SJCRH30 (cell line): ENCODE data around the gene GFM2. TPM values are rescaled to one million over a fixed set of nuclear protein-coding genes. Genes with fewer than 3 reads are reported as not detected.
"Not testable (repeated sequence)": the region's sequence is repeated elsewhere in the genome, so short reads cannot be mapped to it uniquely, and the experiment has no call there.

ENCODE experiments used
- DNase-seq, 2 experiments: peaks; one replicate each; pipeline ENCODE4 v3.0.0-alpha.2; 2015 to 2020
- H3K27ac ChIP-seq: fragments of 250-450 bp; sonication (Bioruptor Pico); 2 replicates; pipeline ENCODE4 v1.5.1; 2020; ENCODE audit warnings: mild to moderate bottlenecking, moderate library complexity
- H3K27me3 ChIP-seq: fragments of 250-450 bp; sonication (Bioruptor Pico); 2 replicates; pipeline ENCODE4 v1.5.1; 2020; ENCODE audit warnings: mild to moderate bottlenecking, moderate library complexity
- H3K36me3 ChIP-seq: fragments of 250-450 bp; sonication (Bioruptor Pico); 2 replicates; pipeline ENCODE4 v1.5.1; 2020; ENCODE audit warnings: mild to moderate bottlenecking, moderate library complexity
- H3K4me1 ChIP-seq: fragments of 250-450 bp; sonication (Bioruptor Pico); 2 replicates; pipeline ENCODE4 v1.5.1; 2020; ENCODE audit warnings: mild to moderate bottlenecking, moderate library complexity
- H3K4me3 ChIP-seq: fragments of 250-450 bp; sonication (Bioruptor Pico); 2 replicates; pipeline ENCODE4 v1.5.1; 2020; ENCODE audit warnings: mild to moderate bottlenecking, moderate library complexity
- H3K9me3 ChIP-seq: fragments of 250-450 bp; sonication (Bioruptor Pico); replicated peaks from 2 replicates; pipeline ENCODE4 v1.5.1; 2020; ENCODE audit warnings: mild to moderate bottlenecking, moderate library complexity
- total RNA-seq: library from RNA; depleted of rRNA; stranded (reverse); fragments of >200 nt; shearing (Covaris generic); gene quantifications from 2 replicates; pipeline ENCODE4 v1.2.3, GENCODE V29; 2014; rRNA removed

Gene GFM2
- total RNA-seq = 67.7 and 73.2 TPM in 2 replicates

- no peaks in the 10 kb centered on the region for H3K9me3 ChIP-seq
- DNase-seq = peak; percentile 92 to 97
- peaks cover 34% of the 10 kb centered on the region for H3K36me3 ChIP-seq
- peaks cover 13% of the 10 kb centered on the region for H3K4me1 ChIP-seq
- H3K27me3 ChIP-seq = no peaks in the 10 kb centered on the region
- peak within 1 kb of the TSS; percentile 51 for H3K27ac ChIP-seq
- H3K4me3 ChIP-seq = peak within 1 kb of the TSS; percentile 91
These were observed at the start of gene GFM2, which contains the start of gene NSA2 for GRCh38 chr5:74766849-74767578. Gene GFM2, minus strand, starts transcription at chr5:74767117. Its CDS starts 3,375 bp downstream, at chr5:74763742. Gene NSA2, plus strand, starts transcription at chr5:74767249. Its CDS starts 112 bp downstream, at chr5:74767361.

GRCh38 chr5:74810915-74811314, 44.0 kb upstream of the GFM2 start:
- Histone ChIP-seq H3K4me1 (no peaks in the 10 kb centered on the region), H3K9me3 (no peaks in the 10 kb centered on the region), H3K27ac (no peak overlapping the region), H3K27me3 (no peaks in the 10 kb centered on the region), H3K4me3 (no peak overlapping the region), H3K36me3 (no peaks in the 10 kb centered on the region)
- DNase-seq = peak; percentile 16 to 21

- no peaks in the 10 kb centered on the region for H3K27me3 ChIP-seq
- no peak for DNase-seq
- no peak overlapping the region for H3K4me3 ChIP-seq
- H3K9me3 ChIP-seq = no peaks in the 10 kb centered on the region
- no peak overlapping the region for H3K27ac ChIP-seq
- no peaks in the 10 kb centered on the region for H3K4me1 ChIP-seq
- H3K36me3 ChIP-seq = peaks cover 2% of the 10 kb centered on the region; the same call in 1 of the 2 replicates
These were observed 35.0 kb upstream of the GFM2 start for GRCh38 chr5:74801941-74802340.

- H3K4me1 ChIP-seq = no peaks in the 10 kb centered on the region
- no peaks in the 10 kb centered on the region for H3K27me3 ChIP-seq
- H3K9me3 ChIP-seq = no peaks in the 10 kb centered on the region
These were observed 34.3 kb upstream of the GFM2 start for GRCh38 chr5:74801197-74801596.

GRCh38 chr5:74798977-74799911, 32.3 kb upstream of the GFM2 start:
- Histone ChIP-seq H3K4me3 (no peak overlapping the region), H3K27me3 (no peaks in the 10 kb centered on the region), H3K27ac (no peak overlapping the region), H3K36me3 (peaks cover 2% of the 10 kb centered on the region; the same call in 1 of the 2 replicates), H3K4me1 (no peaks in the 10 kb centered on the region), H3K9me3 (no peaks in the 10 kb centered on the region)
- no peak for DNase-seq

More at GRCh38 chr5:74801197-74801596, 34.3 kb upstream of the GFM2 start:
- Histone ChIP-seq H3K4me3 (no peak overlapping the region), H3K36me3 (peaks cover 2% of the 10 kb centered on the region; the same call in 1 of the 2 replicates), H3K27ac (no peak overlapping the region)
- no peak for DNase-seq

DNA sequence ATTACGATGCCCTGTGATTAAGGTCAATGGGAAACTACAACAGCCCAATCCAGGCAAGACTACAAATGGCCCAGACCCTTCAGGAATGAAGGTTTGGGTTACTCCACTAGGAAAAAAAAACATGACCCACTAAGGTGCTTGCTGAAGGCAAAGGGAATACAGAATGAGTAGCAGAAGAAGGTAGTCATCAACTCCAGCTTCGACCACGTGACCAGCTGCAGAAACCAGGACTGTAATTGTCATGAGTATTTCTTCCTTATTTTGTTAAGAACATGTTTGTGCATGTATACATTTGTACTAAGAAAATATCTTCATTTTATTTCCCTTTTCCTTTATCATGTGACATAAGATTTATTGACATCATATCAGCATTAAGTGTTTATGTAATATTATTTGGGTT, 24.8 kb upstream of the GFM2 start:
- DNase-seq, H3K4me3 ChIP-seq, H3K36me3 ChIP-seq, H3K4me1 ChIP-seq, H3K27ac ChIP-seq, H3K9me3 ChIP-seq, H3K27me3 ChIP-seq: not testable (repeated sequence)

DNA sequence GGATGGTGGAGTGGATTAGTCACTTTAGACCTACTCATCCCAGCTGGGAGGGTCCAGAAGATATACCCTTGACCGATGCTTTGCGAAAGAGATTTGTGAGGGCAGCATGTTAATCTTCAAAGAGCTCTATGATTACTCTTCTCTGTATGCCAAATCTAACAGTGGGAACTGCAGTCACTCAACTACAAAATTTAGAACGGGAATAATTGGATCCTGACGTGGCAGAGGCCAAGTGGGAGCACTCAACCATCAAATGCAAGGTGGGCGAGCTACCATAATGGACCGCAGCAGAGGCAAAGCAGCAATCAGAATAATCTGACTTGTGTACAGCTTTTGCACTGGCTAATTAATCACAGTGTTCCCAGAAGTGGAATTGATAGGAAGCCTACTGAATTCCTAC, 20.5 kb upstream of the GFM2 start:
- no peak overlapping the region for H3K27ac ChIP-seq
- no peaks in the 10 kb centered on the region for H3K9me3 ChIP-seq
- H3K4me3 ChIP-seq = no peak overlapping the region
- no peak for DNase-seq
- peaks cover 2% of the 10 kb centered on the region for H3K36me3 ChIP-seq
- no peaks in the 10 kb centered on the region for H3K27me3 ChIP-seq
- no peaks in the 10 kb centered on the region for H3K4me1 ChIP-seq

- no peak overlapping the region for H3K4me3 ChIP-seq
- H3K9me3 ChIP-seq = no peaks in the 10 kb centered on the region
- no peak overlapping the region for H3K27ac ChIP-seq
- H3K36me3 ChIP-seq = peaks cover 2% of the 10 kb centered on the region
- H3K4me1 ChIP-seq = no peaks in the 10 kb centered on the region
- no peak for DNase-seq
- H3K27me3 ChIP-seq = no peaks in the 10 kb centered on the region
These were observed 19.9 kb upstream of the GFM2 start for GRCh38 chr5:74786851-74787250.

DNA sequence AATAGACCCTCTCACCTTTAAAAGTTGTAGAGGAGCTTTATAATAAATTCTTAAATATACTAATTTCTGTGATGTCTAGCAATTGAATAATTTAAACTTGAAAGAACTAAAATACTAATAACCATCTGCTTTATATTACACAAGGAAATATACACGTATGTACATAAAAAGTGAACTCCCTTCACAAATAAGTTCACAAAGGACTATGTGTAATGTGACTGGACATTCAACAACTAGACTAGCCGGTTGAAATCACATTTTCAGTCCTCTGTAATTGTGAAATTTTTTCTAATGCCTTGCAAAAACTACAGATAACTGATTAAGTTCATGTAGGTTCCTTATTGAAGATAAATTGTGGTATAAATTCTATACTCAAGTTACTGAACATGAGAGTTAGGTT, 11.7 kb upstream of the GFM2 start:
- Histone ChIP-seq H3K36me3 (peaks cover 59% of the 10 kb centered on the region), H3K27ac (no peak overlapping the region), H3K4me1 (no peaks in the 10 kb centered on the region), H3K9me3 (no peaks in the 10 kb centered on the region), H3K27me3 (no peaks in the 10 kb centered on the region), H3K4me3 (no peak overlapping the region)
- no peak for DNase-seq

DNA sequence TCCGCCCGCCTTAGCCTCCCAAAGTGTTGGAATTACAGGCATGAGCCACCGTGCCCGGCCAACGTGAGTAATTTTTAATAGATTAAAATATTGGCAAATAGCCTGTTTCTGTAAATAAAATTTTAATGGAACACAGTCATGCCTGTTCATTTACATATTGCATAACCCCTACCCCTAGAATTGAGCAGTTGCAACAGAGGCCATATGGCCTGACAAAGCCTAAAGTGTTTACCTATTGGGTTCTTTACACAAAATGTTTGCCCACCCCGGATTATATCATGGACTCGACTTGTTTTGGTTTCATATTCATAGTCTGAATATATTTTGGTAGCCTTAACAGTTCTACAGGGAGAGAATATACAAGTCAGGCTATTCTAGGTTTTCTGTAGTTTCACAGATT, 5.4 kb upstream of the GFM2 start:
- Histone ChIP-seq H3K4me3 (no peak overlapping the region), H3K36me3 (peaks cover 75% of the 10 kb centered on the region), H3K27me3 (no peaks in the 10 kb centered on the region), H3K9me3 (no peaks in the 10 kb centered on the region), H3K4me1 (peaks cover 6% of the 10 kb centered on the region), H3K27ac (no peak overlapping the region)
- DNase-seq = no peak

DNA sequence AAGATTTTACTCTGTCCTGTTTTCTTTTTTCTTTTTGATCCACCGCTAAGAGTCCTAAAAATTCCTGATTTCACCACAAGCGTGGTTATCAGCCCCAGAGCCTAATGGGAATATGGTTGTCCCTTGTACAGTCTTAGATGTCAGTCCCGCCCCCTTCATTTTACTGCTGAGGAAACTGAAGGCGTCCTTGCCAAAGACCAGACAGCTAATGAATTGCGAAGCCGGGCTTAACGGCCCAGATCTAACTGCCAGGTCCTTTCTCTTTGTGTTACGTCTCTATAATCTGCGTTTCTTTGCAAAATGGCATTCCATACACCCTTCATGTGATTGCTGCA, 629 bp upstream of the GFM2 start:
- H3K36me3 ChIP-seq = peaks cover 39% of the 10 kb centered on the region
- no peaks in the 10 kb centered on the region for H3K27me3 ChIP-seq
- no peak for DNase-seq

GRCh38 chr5:74766418-74766848, 484 bp downstream of the GFM2 start:
- Histone ChIP-seq H3K4me3 (peak overlapping the region; percentile 91), H3K36me3 (peaks cover 31% of the 10 kb centered on the region), H3K27me3 (no peaks in the 10 kb centered on the region), H3K4me1 (peaks cover 13% of the 10 kb centered on the region), H3K27ac (peak overlapping the region; percentile 51), H3K9me3 (no peaks in the 10 kb centered on the region)
- DNase-seq = peak; percentile 14 to 57

More for the DNA sequence above, 629 bp upstream of the GFM2 start:
- peaks cover 11% of the 10 kb centered on the region for H3K4me1 ChIP-seq
- H3K27ac ChIP-seq = peak overlapping the region; percentile 51; the same call in 1 of the 2 replicates
- H3K4me3 ChIP-seq = peak overlapping the region; percentile 91
- no peaks in the 10 kb centered on the region for H3K9me3 ChIP-seq

- Histone ChIP-seq H3K36me3 (peaks cover 32% of the 10 kb centered on the region), H3K9me3 (no peaks in the 10 kb centered on the region), H3K27me3 (no peaks in the 10 kb centered on the region), H3K4me1 (peaks cover 13% of the 10 kb centered on the region), H3K27ac (no peak overlapping the region; the same call in 1 of the 2 replicates), H3K4me3 (peak overlapping the region; percentile 91)
- no peak for DNase-seq
These were observed 988 bp downstream of the GFM2 start for GRCh38 chr5:74765929-74766328.

- Histone ChIP-seq H3K27ac (no peak overlapping the region), H3K4me1 (peaks cover 13% of the 10 kb centered on the region), H3K4me3 (no peak overlapping the region), H3K36me3 (peaks cover 32% of the 10 kb centered on the region), H3K27me3 (no peaks in the 10 kb centered on the region), H3K9me3 (no peaks in the 10 kb centered on the region)
- DNase-seq = no peak
These were observed 1.7 kb downstream of the GFM2 start for GRCh38 chr5:74765201-74765600.

GRCh38 chr5:74763504-74763903, 3.4 kb downstream of the GFM2 start:
- no peak for DNase-seq

More at GRCh38 chr5:74763504-74763903, 3.4 kb downstream of the GFM2 start:
- Histone ChIP-seq H3K36me3 (peaks cover 34% of the 10 kb centered on the region), H3K9me3 (no peaks in the 10 kb centered on the region), H3K27me3 (no peaks in the 10 kb centered on the region), H3K27ac (peak overlapping the region; percentile 35; the same call in 1 of the 2 replicates), H3K4me1 (peaks cover 13% of the 10 kb centered on the region), H3K4me3 (no peak overlapping the region)
